Right lobe of liver (tissue), 4 donors: ENCODE results near the gene ZP2.

ENCODE experiments used
- CTCF ChIP-seq, 4 donors: fragments of 200-600 bp in 3 of 4; fragments of 450-650 bp in 1 of 4; IDR thresholded peaks; one replicate each; pipeline versions ENCODE4 v1.5.1 to v1.8.0; 2016 to 2022; ENCODE audit warnings: antibody characterized with exemption in 4 of 4, mild to moderate bottlenecking in 2 of 4
- POLR2A ChIP-seq: fragments of 450-650 bp; IDR thresholded peaks from one replicate; pipeline ENCODE4 v1.6.1; 2017; ENCODE audit warnings: antibody characterized with exemption, mild to moderate bottlenecking
- donor health status: DM: no; HTN: no; CAD: no.
- donor health status: DM: no; HTN: no; CAD: no.
- donor health status: DM: no; HTN: yes; CAD: no.

DNA sequence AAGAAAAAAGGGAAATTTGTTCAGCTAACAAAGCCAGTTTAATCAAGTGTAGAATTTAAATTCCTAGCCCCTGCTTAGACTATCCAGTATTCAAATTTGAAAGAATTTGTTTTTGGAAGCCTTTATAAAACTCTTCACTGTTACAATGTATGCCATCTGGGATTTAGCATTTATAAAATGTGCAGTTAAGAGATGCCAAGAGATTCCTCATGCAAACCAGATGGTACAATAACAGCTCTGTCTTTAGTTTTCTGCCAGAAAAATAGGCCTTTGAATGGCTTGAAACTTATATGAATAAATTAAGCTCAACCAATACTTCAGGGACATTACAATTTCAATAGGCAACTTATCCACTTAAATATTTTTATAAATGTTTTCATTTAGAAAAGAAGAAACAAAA is 15.4 kb upstream of the ZP2 start:
- no peak for TF ChIP-seq POLR2A
- no peak for TF ChIP-seq CTCF (IDR thresholded peaks at IDR 0.05)
